ENCODE data around the gene NFATC2.

DNA sequence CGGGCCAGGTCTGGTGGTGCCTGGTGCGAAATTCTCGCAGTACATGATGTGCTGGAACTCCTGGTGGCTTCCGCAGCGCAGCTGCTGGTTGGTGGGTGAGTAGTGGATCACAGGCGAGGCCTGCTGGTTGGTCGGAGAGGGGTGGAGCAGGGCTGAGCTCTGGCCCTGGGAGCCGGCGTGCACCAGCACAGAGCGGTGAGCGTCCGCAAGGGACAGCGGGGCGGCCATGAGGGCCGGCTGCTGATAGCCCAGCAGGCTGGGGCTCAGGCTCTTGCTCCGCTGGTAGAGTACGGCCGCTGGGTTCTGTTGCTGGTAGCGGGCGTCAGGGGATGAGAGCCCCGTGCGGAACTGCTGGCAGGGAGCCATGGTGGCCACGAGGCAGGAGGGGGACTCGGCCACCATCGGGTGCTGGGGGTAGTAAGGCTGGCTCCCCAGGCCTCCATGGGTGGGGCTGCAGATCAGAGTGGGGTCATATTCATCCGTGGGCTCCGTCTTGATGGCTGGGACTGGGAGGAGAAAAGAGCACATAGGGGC lies 110.2 kb downstream of the NFATC2 start:
- TF ChIP-seq CTCF (IDR thresholded peaks at IDR 0.05) (no peak), POLR2A (IDR thresholded peaks at IDR 0.05) (no peak)
